ENCODE measurements around the gene CCNG2. TPM values are rescaled to one million over a fixed set of nuclear protein-coding genes. Genes with fewer than 3 reads are reported as not detected.

The CCNG2 gene
- total RNA-seq, 1 experiment from 2014 or later: 10.6 TPM

DNA sequence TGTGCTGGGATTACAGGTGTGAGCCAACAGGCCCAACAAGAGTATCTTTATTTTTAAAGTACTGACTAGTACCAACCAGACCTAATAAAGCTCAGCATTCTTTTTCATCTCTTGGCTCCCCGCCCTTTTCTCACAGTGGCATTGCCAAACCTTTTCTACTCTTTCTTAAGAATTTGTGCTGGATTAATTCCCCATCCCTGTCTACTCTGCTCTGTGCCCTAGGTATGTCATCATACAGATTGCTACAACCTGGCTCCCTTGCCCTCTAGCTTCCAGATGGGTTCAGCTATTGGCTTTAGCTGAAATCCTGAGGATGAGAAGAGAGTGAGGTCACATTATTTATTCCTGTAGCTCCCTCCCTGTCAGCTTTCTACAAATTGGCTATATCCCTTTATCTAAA, 46.3 kb upstream of the CCNG2 start:
- H3K27me3 ChIP-seq (ENCODE audit: insufficient read depth, low read length): no peaks in the 10 kb centered on the region
- H3K4me1 Mint-ChIP-seq: no peaks in the 10 kb centered on the region
- no CpG with 5 or more reads among the region's 1 CpG for WGBS (ENCODE audit: extremely low coverage, insufficient read length, low lambda C conversion rate)

More for the DNA sequence above, 46.3 kb upstream of the CCNG2 start:
- Histone ChIP-seq H3K18ac (ENCODE audit: insufficient read length, low read depth, low read length) (no peak overlapping the region), H3K56ac (ENCODE audit: insufficient read length, low read depth, low read length) (no peak overlapping the region), H3K9ac (ENCODE audit: extremely low read depth, insufficient read length, low read length) (no peak overlapping the region), H4K8ac (replicated peaks; ENCODE audit: insufficient read length, low read depth, low read length) (no peak overlapping the region), H3K9me3 (ENCODE audit: control insufficient read depth, low read depth, low read length) (no peaks in the 10 kb centered on the region), H2BK20ac (ENCODE audit: low read depth, low read length, poor library complexity, severe bottlenecking) (no peak overlapping the region), H2BK15ac (ENCODE audit: low read depth, low read length) (no peak overlapping the region), H3K14ac (ENCODE audit: insufficient read depth, low read length) (no peak overlapping the region), H3K23ac (ENCODE audit: insufficient read length, low read depth, low read length) (no peak overlapping the region), H2BK5ac (ENCODE audit: insufficient read length, low read length) (no peak overlapping the region), H3K79me1 (ENCODE audit: insufficient read depth, low read depth, low read length, poor library complexity, severe bottlenecking) (no peaks in the 10 kb centered on the region), H3K4ac (ENCODE audit: low read depth, low read length) (no peak overlapping the region), H3K4me1 (ENCODE audit: insufficient read depth, low read length) (no peaks in the 10 kb centered on the region), H2AK5ac (ENCODE audit: insufficient read length, low read length) (no peak overlapping the region), H3T11ph (ENCODE audit: low read length) (no peak overlapping the region), H2BK12ac (ENCODE audit: insufficient read length, low read depth, low read length) (no peak overlapping the region), H3K4me2 (ENCODE audit: insufficient read depth, insufficient read length, low read length) (no peak overlapping the region), H4K5ac (ENCODE audit: insufficient read length, low read depth, low read length) (no peak overlapping the region), H2BK120ac (ENCODE audit: low read depth, low read length, poor library complexity, severe bottlenecking) (no peak overlapping the region), H3K27ac (ENCODE audit: insufficient read length, low read depth, low read length) (no peak overlapping the region), H4K20me1 (ENCODE audit: control insufficient read depth, insufficient read depth, insufficient read length) (no peaks in the 10 kb centered on the region), H4K91ac (ENCODE audit: insufficient read length, low read depth, low read length) (no peak overlapping the region), H3K23me2 (ENCODE audit: insufficient read length, low read depth, low read length, poor library complexity, severe bottlenecking) (no peaks in the 10 kb centered on the region), H2AFZ (ENCODE audit: low read length) (no peak overlapping the region), H3K79me2 (ENCODE audit: insufficient read depth, low read length) (no peaks in the 10 kb centered on the region)
- no peak for DNase-seq
- no peak for TF ChIP-seq CTCF (conservative IDR thresholded peaks at IDR 0.05)
- no peaks in the 10 kb centered on the region; a peak in 1 of 5 replicates for H3K9me3 Mint-ChIP-seq
- no peak overlapping the region; a peak in 1 of 7 replicates for H3K27ac Mint-ChIP-seq
- H3K27me3 Mint-ChIP-seq (ENCODE audit: low read depth): no peaks in the 10 kb centered on the region
- no peaks in the 10 kb centered on the region for H3K36me3 Mint-ChIP-seq (ENCODE audit: insufficient read depth in 1 of 3, low read depth in 3 of 3)
- H3K4me3 Mint-ChIP-seq: no peak overlapping the region

Data from H9 (cell line).